ENCODE results near the gene DENND2C.

Gene DENND2C

GRCh38 chr1:114671939-114672275 is 2.1 kb upstream of the DENND2C start:
- DNase-seq: no peak

GRCh38 chr1:114671011-114671938 is 1.4 kb upstream of the DENND2C start:
- no peak for DNase-seq

GRCh38 chr1:114670083-114671010 is 498 bp upstream of the DENND2C start:
- peak; percentile 86 for DNase-seq

DNA sequence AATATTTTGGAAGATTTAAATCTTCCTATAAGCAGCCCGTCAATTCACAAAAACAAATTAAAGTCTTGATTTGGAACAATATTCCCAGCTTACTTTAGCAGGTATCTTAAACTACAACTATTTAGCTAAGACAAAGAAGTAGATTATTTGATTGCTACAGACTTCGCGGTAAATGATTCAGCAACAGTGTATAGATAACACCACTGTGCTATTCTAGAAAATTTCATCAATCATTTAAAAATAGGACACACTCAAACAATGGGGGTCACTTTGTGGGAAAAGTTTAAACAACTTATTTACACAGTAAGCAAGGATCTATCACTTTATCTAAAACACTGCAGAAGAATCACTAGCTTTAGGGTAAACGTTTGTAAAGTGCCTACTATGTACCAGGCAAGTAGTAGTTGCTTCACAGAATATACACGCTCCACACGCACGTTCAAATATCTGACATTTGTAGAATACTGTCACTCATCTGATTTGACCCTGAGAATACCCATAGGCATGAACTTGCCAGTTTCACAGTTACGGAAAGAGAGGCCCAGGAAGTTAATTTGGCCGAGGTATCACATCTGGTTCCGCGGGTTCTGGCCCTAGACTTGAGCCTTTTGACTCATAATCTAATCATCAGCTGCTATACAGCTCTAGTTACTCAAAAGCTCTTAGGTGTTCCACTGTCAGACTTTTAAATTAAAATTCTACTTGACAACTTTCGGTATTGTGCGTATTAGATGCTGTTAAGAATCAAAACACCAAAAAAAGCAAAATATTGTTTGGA is 876 bp downstream of the DENND2C start:
- DNase-seq: no peak

- no peak for DNase-seq
Measured at GRCh38 chr1:114668373-114668772, 1.5 kb downstream of the DENND2C start.

DNA sequence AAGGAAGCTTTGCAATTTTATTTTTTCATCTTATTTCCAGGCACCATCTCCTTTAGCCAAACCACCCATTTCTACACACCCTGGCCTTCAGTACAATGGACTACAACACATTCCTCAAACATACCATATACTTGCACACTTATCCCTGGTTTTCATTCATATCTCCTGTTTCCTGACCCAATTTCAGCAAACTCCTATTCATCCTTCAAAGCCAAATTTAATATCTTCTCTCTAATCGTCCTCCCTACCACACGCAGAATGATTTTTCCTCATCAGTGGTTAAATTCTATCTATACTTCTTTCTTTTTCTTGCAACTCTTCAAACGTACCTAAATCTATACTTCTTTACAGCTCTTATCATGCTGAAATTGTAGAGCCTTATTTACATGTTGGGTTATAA is 2.9 kb downstream of the DENND2C start:
- no peak for DNase-seq

DNA sequence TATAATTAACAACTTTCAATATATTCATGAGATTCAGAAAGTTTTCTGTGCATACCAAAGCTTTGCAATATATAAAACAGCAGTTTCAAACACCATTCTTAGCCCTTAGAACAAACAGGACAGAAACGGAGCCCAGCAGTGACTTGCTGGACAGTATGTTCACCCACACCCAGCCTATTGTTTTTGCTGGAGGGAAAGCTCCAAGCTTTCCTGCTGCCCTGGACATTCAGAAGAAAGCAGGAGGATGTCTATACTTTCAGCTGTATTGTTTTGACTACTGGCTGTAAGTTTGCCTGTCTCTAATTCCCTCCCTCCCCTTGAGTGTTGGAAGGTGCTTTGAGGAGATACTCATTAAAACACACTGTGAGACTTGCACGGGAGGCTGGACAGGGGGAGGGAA is 9.6 kb downstream of the DENND2C start:
- DNase-seq: no peak

GRCh38 chr1:114651893-114652292 is 18.0 kb downstream of the DENND2C start:
- no peak for DNase-seq

DNA sequence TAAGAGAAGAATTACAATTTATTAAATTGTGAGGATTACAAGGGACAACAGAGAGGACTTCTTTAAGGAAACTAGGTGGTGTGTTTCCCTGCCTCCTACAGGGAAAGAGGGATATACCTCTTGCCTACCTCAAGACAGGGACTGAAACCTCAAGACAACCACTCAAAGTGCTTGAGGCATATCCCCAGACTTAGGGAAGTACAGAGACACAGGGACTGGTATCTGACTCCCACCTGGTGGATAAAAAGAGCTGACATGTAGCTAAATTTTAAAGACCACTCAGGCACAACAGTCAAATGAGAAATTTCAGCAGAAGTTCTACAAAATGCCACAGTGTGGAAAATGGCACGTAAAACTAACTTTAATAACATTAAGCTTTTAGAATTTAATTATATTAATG is 21.3 kb downstream of the DENND2C start:
- DNase-seq: no peak

DNA sequence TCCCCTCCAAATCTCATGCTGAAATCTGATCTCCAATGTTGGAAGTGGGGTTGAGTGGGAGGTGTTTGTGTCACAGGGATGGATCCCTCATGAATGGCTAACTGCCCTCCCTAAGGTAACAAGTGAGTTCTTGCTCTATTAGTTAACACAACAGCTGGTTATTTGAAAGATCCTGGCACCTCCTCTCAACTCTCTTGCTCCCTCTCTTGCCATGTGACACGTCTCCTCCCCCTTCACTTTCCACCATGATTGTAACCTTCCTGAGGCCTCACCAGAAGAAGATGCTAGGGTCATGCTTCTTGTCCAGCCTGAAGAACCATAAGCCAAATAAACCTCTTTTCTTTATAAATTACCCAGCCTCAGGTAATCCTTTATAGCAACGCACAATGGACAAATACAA is 28.5 kb downstream of the DENND2C start:
- no peak for DNase-seq

GRCh38 chr1:114638910-114639309 is 30.9 kb downstream of the DENND2C start:
- DNase-seq: no peak

GRCh38 chr1:114632427-114632826 is 37.4 kb downstream of the DENND2C start:
- DNase-seq: no peak

- no peak for DNase-seq
Measured at GRCh38 chr1:114627107-114627506, 42.7 kb downstream of the DENND2C start.

GRCh38 chr1:114623364-114623763 is 46.5 kb downstream of the DENND2C start:
- DNase-seq: no peak

GRCh38 chr1:114620419-114620818 is 49.4 kb downstream of the DENND2C start:
- DNase-seq: no peak

DNA sequence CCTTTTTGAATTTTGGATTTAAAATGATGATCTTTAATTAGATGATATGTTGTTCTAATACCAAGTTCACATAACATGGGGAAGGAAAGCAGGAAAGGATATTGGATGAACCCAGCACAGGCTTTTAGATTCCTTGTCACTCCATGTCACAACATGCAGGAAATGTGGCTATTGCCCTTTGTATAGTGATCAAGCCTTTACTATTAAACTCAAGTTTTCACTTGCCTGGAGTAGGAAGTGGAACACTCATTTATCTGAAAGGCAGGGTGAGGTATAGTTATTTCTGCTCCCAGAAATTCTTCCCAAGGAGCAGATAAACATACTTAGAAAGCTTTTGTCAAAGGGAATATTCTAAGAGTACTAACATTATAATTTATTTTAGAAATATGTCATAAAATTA is 51.2 kb downstream of the DENND2C start:
- no peak for DNase-seq

GRCh38 chr1:114610546-114611245 is 59.2 kb downstream of the DENND2C start:
- no peak for DNase-seq

DNA sequence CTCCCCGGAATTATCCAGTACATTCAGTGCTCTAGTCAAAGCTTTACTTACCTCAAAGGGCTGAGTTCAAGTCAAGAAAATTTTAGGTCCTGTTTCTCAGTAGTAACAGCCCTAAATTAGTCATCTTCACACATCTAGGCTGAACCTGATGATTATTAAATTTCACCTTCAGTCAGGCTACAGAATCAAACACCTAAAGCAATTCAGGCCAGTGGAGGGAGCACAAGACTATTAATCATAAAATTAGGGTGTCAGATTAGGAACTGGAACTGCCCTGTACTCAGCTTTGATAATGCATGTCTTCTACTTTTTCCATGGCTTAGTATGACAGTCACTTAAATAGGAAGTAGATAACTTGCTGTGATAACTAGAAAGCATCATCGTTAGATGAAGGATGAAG is 60.0 kb downstream of the DENND2C start:
- no peak for DNase-seq

DNA sequence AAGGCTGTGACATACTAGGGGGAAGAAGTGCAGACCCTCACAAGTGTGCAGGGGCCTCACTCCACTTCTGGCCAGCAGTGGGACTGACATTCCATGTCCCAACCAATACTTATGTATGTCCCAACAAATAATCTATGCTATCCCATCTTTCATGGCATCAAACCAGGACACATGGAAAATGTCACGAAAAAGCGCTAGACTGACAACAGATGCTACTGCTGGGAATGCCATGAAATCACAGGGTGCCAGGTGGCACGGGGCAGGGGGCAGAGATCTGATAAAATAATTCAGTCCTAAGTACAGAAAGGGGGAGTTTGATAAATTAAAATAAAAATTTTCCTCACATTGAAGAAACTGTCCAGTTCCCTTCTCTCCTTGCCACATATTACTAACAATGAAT is 60.8 kb downstream of the DENND2C start:
- no peak for DNase-seq

DNA sequence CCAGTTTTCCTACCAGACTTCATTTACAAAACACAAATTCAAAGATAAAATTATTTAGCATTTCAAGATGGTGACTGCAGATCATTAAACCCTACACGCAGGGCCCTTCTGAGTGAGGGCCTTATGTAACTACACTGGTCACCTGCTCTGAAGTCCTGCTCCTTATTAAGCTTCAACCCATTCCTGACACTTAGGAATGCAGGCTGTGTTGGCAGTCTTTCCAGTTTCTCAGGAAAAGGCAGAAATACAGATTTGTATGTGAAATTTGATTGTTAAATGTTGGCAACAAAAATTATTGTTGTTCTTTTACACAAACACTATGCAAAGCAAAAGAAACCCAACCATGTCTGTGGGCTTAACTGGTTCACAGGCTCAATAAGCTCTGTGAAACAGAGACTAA is 62.6 kb downstream of the DENND2C start:
- no peak for DNase-seq

GRCh38 chr1:114597949-114598348 is 71.9 kb downstream of the DENND2C start:
- DNase-seq: no peak

- no peak for DNase-seq
Measured at GRCh38 chr1:114595602-114596001, 74.2 kb downstream of the DENND2C start.
